Small intestine (tissue), 7 donors: Measurements from ENCODE around the gene PUS3. TPM values are rescaled to one million over a fixed set of nuclear protein-coding genes. Genes with fewer than 3 reads are reported as not detected.
"Not testable (repeated sequence)": the region's sequence is repeated elsewhere in the genome, so short reads cannot be mapped to it uniquely, and the experiment has no call there.

ENCODE experiments used
- DNase-seq, 2 donors: peaks; one replicate each; pipeline versions ENCODE4 v3.0.0 to v3.0.0-alpha.2; 2013
- FAIRE-seq: peaks from 2 replicates; lab custom pipeline; 2012; peaks lifted over from hg19 to GRCh38; lab: Jason Lieb, UNC
- H3K27ac ChIP-seq, 3 donors: one replicate each; pipeline ENCODE4 v1.5.1; 2013; ENCODE audit warnings: low read length in 2 of 3, mild to moderate bottlenecking in 2 of 3, control low read depth in 1 of 3, inconsistent platforms in 1 of 3, low read depth in 1 of 3, moderate library complexity in 1 of 3
- H3K27me3 ChIP-seq, 3 donors: one replicate each; pipeline ENCODE4 v1.6.1; 2013; ENCODE audit warnings: low read length in 3 of 3, inconsistent platforms in 1 of 3; ENCODE audit not compliant: control insufficient read depth in 3 of 3, insufficient read depth in 3 of 3
- H3K36me3 ChIP-seq, 3 donors: one replicate each; pipeline ENCODE4 v1.6.1; 2013; ENCODE audit warnings: low read length in 3 of 3, inconsistent platforms in 1 of 3, low read depth in 1 of 3, mild to moderate bottlenecking in 1 of 3, moderate library complexity in 1 of 3; ENCODE audit not compliant: control insufficient read depth in 3 of 3, insufficient read depth in 2 of 3
- H3K4me1 ChIP-seq, 3 donors: one replicate each; pipeline ENCODE4 v1.6.1; 2013; ENCODE audit warnings: low read length in 2 of 3, inconsistent platforms in 1 of 3, low read depth in 1 of 3, mild to moderate bottlenecking in 1 of 3, moderate library complexity in 1 of 3; ENCODE audit not compliant: control insufficient read depth in 3 of 3, insufficient read depth in 2 of 3
- H3K4me3 ChIP-seq, 3 donors: one replicate each; pipeline ENCODE4 v1.5.1; 2013; ENCODE audit warnings: low read length in 3 of 3, control low read depth in 1 of 3, inconsistent platforms in 1 of 3, low read depth in 1 of 3, mild to moderate bottlenecking in 1 of 3, moderate library complexity in 1 of 3
- H3K9me3 ChIP-seq, 2 donors: one replicate each; pipeline ENCODE4 v1.6.1; 2013; ENCODE audit warnings: low read depth in 1 of 2, low read length in 1 of 2; ENCODE audit not compliant: control insufficient read depth in 2 of 2, insufficient read depth in 1 of 2
- WGBS, 3 donors: extraction: QIAGEN DNeasy Blood & Tissue Kit; methylation state at CpG; one replicate each; pipeline ENCODE4 v1.1.7; 2013; 5-methylcytosine and 5-hydroxymethylcytosine counted together
- polyA plus RNA-seq, 4 donors: library from polyadenylated mRNA; stranded (reverse) in 3 of 4; unstranded in 1 of 4; fragments of 200-250 nt in 3 of 4; fragments of 120-200 nt in 1 of 4; gene quantifications; one replicate each; pipeline versions ENCODE4 v1.2.1 to v1.2.3, GENCODE V29; 2013
- donor health status: healthy with polysubstance abuse.
- donor health status: control.
- donor health status: control.
- donor health status: Bipolar disorder and iron deficiency.
- donor health status: healthy.

PUS3 gene
- polyA plus RNA-seq, 4 donors = 10.3 to 12.7 (median 11.9) TPM

- Histone ChIP-seq H3K4me3 (no peak overlapping the region), H3K36me3 (no peaks in the 10 kb centered on the region), H3K27ac (no peak overlapping the region), H3K27me3 (no peaks in the 10 kb centered on the region), H3K4me1 (no peaks in the 10 kb centered on the region), H3K9me3 (peaks cover 0 to 8% of the 10 kb centered on the region in 2 donors)
- DNase-seq = peak; percentile 66 to 78
- no peak for FAIRE-seq
- WGBS, 3 donors = 11 to 13% (median 12%) methylated on average over 8 of the region's 8 CpGs
These were observed 28.4 kb downstream of the PUS3 start for GRCh38 chr11:125874556-125875124.

DNA sequence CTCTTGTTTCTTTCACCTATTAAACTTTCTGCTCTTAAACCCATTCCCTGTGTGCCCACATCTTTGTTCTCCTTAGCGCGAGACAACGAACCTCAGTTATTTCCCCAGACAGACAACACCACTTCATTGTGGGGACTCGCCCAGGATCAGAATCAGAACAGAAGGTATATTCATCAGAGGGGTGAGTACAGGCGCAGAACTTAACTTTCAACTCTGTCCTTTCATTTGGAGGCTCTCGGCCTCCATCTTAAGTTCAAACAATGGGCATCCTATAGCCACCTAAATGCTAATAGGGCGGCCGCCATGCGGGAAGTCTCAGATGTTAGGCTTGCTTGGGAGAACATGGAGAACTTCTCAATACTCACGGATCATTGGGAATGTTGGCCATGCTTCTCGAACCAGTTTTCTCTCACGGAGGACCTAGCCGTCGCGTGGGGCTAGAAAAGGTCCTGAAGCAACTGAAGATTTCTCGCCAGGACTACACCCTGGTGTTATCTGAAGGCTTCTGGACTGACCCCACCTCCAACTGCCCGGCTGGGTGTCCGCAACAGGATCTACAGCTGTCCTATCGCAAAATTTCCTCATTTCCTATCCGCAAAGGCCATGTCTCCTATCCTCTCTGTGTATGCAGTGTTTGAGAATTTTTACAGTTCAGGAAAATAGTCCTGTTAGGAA is 29.0 kb downstream of the PUS3 start:
- peaks cover 0 to 8% of the 10 kb centered on the region in 2 donors for H3K9me3 ChIP-seq
- no peak overlapping the region for H3K4me3 ChIP-seq
- FAIRE-seq = no peak
- 77 to 84% (median 80%) methylated on average over 19 to 20 of the region's 20 CpGs for WGBS, 3 donors
- DNase-seq = no peak
- no peaks in the 10 kb centered on the region for H3K4me1 ChIP-seq
- no peak overlapping the region for H3K27ac ChIP-seq
- H3K36me3 ChIP-seq = no peaks in the 10 kb centered on the region
- H3K27me3 ChIP-seq = no peaks in the 10 kb centered on the region

GRCh38 chr11:125872138-125872491 is 30.9 kb downstream of the PUS3 start:
- H3K4me3 ChIP-seq = no peak overlapping the region
- H3K36me3 ChIP-seq = no peaks in the 10 kb centered on the region
- peaks cover 0 to 8% of the 10 kb centered on the region in 2 donors for H3K9me3 ChIP-seq
- no peaks in the 10 kb centered on the region for H3K4me1 ChIP-seq
- FAIRE-seq (no peak), DNase-seq (no peak)
- no peak overlapping the region for H3K27ac ChIP-seq
- no peaks in the 10 kb centered on the region for H3K27me3 ChIP-seq

DNA sequence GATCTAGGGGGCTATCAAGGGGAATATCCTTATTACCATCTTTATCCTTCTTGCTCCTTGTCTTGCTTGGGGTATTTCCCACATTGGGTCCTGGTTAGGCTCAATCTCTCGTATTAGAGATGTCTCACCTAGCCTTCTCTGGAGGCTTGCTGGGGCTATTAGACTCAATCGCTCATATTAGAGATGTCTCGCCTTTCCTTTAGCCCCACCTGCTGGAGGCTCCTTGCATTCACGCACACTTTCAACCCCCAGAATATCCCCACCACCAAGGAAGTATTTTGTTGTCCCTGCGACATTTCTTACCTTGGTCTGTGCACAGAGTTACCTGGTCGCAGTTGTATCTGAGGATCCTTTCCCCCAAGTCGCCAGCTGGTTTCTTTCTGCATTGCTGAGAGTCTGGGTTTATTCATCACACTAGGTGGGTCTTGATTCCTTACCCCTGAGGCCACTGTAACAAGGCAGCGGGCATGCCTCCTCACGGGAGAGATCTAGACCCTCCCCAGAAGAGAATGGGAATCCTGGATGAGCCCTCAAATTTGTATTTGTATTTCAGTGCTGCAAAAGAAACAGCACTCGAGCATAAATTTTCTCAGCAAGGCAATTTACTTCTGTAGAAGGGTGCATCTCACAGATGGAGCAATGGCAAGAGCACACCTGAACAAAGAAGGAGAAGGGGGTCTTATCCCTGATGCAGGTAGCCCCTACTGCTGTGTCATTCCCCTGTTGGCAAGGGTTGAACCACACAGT is 31.4 kb downstream of the PUS3 start:
- Histone ChIP-seq H3K36me3 (no peaks in the 10 kb centered on the region), H3K9me3 (peaks cover 0 to 8% of the 10 kb centered on the region in 2 donors), H3K4me1 (no peaks in the 10 kb centered on the region), H3K4me3 (no peak overlapping the region), H3K27ac (no peak overlapping the region), H3K27me3 (no peaks in the 10 kb centered on the region)
- FAIRE-seq = no peak
- peak; percentile 26 to 31 for DNase-seq
- WGBS, 3 donors = 79 to 85% (median 82%) methylated on average over 10 of the region's 10 CpGs

- H3K27ac ChIP-seq = no peak overlapping the region
- H3K4me1 ChIP-seq = no peaks in the 10 kb centered on the region
- H3K36me3 ChIP-seq = no peaks in the 10 kb centered on the region
- 62 to 71% (median 69%) methylated on average over 2 of the region's 2 CpGs for WGBS, 3 donors
- H3K9me3 ChIP-seq = peaks cover 0 to 8% of the 10 kb centered on the region in 2 donors
- H3K4me3 ChIP-seq = no peak overlapping the region
- FAIRE-seq (no peak), DNase-seq (no peak)
- H3K27me3 ChIP-seq = no peaks in the 10 kb centered on the region
These were observed 33.5 kb downstream of the PUS3 start for GRCh38 chr11:125869521-125869920.

- DNase-seq, H3K36me3 ChIP-seq, H3K27ac ChIP-seq, H3K4me3 ChIP-seq, H3K4me1 ChIP-seq, H3K9me3 ChIP-seq, FAIRE-seq, H3K27me3 ChIP-seq: not testable (repeated sequence)
- 87 to 93% (median 93%) methylated on average over 4 of the region's 4 CpGs for WGBS, 3 donors
These were observed 37.7 kb downstream of the PUS3 start for GRCh38 chr11:125865354-125865753.

GRCh38 chr11:125862786-125863185 is 40.2 kb downstream of the PUS3 start:
- not testable (repeated sequence) for H3K4me1 ChIP-seq, H3K9me3 ChIP-seq, H3K4me3 ChIP-seq, FAIRE-seq, DNase-seq, H3K27me3 ChIP-seq, H3K27ac ChIP-seq, H3K36me3 ChIP-seq
- WGBS, 3 donors = 93 to 96% (median 96%) methylated on average over 7 to 33 of the region's 33 CpGs

DNA sequence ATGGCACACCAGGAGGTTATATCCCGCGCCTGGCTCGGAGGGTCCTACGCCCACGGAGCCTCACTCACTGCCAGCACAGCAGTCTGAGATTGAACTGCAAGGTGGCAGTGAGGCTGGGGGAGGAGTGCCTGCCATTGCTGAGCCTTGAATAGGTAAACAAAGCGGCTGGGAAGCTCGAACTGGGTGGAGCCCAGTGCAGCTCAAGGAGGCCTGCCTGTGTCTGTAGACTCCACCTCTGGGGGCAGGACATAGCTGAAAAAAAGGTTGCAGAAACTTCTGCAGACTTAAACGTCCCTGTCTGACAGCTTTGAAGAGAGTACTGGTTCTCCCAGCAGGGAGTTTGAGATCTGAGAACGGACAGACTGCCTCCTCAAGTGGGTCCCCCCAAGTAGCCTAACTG is 45.3 kb downstream of the PUS3 start:
- WGBS, 3 donors = 76 to 80% (median 80%) methylated on average over 9 of the region's 9 CpGs
- H3K36me3 ChIP-seq, H3K27me3 ChIP-seq, H3K27ac ChIP-seq, H3K9me3 ChIP-seq, FAIRE-seq, DNase-seq, H3K4me1 ChIP-seq, H3K4me3 ChIP-seq: not testable (repeated sequence)
